ENCODE data around the gene FADS6. TPM values are rescaled to one million over a fixed set of nuclear protein-coding genes. Genes with fewer than 3 reads are reported as not detected.

Gene FADS6
- total RNA-seq, 4 donors from 2014 or later, result 0.22 TPM; not detected in 3

GRCh38 chr17:74923538-74924249 lies 30.3 kb upstream of the FADS6 start:
- TF ChIP-seq, protein P1, sequence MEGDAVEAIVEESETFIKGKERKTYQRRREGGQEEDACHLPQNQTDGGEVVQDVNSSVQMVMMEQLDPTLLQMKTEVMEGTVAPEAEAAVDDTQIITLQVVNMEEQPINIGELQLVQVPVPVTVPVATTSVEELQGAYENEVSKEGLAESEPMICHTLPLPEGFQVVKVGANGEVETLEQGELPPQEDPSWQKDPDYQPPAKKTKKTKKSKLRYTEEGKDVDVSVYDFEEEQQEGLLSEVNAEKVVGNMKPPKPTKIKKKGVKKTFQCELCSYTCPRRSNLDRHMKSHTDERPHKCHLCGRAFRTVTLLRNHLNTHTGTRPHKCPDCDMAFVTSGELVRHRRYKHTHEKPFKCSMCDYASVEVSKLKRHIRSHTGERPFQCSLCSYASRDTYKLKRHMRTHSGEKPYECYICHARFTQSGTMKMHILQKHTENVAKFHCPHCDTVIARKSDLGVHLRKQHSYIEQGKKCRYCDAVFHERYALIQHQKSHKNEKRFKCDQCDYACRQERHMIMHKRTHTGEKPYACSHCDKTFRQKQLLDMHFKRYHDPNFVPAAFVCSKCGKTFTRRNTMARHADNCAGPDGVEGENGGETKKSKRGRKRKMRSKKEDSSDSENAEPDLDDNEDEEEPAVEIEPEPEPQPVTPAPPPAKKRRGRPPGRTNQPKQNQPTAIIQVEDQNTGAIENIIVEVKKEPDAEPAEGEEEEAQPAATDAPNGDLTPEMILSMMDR (IDR thresholded peaks at IDR 0.05; ENCODE audit: low read depth), result no peak

DNA sequence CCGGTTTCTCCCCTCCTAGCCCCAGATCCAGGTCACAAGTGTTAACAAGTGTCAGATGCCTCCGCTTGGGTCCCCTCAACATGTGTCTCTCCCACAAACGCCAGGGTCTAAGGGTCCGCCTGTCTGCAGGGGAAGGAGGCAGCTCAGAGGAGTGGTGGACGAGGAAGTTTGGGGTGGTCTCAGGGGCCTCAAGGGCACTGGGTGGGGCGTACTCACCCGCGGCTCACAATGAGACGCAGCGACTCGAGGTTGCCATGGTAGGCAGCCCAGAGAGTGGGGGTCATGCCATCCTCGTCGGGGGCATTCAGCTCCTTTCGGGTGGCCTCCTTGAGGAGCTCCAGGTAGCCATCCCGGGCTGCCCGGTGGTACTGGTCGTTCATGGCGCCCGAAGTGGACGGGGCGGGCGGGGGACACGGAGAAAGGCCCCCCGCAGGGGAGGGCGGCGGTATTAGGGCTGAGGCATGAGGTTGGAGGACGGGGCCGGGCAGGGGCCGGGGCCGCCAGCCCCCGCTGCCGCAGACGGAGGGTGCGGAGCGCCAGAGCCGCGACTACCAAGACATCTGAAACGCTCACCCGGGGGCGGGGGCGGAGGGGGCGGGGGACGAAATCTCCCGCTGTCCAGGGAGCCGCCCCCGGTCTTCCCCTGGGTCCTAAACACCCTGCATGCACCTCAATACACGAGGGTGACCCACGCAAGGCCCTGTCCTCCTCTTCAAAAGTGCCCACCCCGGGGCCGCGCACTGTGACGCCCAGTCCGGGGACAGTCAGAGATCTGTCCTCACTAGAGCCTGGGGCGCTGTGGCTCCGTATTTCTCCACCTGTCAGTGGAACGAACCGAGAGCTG lies 29.5 kb upstream of the FADS6 start, which contains the start of gene USH1G:
TSS of gene USH1G (minus strand) at position 562 of the 844 bp plus-strand sequence. CDS start at position 380, 182 bp downstream.
- TF ChIP-seq, protein P1 (IDR thresholded peaks at IDR 0.05; ENCODE audit: low read depth), result no peak

DNA sequence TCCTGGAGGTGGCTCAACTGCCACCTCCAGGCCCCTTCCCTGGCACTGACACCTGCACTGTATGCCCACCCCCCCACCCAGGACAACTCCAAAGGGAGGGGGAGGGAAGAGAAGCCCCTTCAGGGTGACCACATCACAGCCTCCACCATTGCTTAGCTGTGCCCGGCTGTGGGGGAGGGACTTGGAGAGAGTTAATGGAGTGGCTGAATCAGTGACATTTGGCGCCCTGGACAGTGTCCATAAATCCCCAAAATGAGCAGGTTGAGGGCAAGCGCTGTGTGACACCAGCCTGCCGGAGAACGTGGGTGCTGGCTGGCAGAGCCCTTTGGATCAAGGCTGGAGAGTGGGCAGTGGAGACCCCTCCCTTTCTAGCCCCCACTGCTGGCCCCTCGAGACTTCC lies 28.7 kb upstream of the FADS6 start:
- TF ChIP-seq, protein P1 (IDR thresholded peaks at IDR 0.05; ENCODE audit: low read depth), result no peak

DNA sequence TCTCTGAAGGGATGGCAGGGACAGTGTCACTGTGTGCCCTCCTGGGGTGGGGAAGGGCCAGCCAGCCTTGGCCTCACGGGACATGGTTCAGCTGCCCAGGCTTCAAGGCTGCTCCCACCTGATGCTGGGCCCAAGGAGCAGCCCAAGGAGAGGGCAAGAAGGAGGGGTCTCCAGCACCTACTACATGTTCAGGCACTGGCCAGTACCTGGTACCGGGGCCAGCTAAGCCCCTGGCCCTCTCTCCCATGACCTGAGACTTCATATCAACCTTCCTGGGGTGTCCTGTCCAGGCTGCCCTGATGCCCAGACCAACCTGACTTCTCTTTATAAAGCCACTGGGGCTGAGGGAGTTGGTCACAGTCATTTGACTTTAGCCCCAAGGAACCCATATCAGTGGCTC lies 28.3 kb upstream of the FADS6 start:
- TF ChIP-seq, protein P1 (IDR thresholded peaks at IDR 0.05; ENCODE audit: low read depth), result no peak

DNA sequence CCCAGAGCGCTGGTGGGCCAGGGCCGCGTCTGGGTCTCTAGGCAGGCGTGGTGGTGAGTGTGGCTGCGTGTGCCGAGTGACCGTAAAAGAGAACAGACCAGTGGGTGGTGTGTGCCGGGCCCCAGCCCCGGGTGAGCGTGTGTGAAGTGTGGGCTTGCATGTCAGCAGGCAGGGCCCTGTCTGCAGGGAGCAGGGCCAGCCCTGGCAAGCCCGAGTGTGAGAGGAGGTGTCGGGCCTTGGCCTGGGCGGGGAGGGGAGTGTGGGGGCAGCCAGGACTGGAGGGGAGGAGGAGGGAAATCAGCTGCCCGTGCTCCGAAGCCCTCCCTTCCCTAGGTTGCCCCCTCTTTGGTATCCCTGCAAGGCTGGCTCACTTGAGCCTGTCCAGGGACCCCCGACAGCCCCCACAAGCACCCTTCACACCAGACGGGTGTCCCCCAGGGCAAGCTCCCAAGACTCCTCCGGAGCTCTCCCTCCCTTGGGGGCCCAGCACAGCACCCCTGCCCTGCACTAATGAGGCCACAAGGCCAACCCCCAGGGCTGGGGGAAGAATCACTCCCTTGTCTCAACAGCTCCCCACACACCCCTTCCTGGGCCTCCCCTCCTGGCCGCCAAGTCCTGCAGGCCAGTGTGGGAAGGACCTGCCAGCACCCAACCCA lies 27.7 kb upstream of the FADS6 start:
- TF ChIP-seq, protein P1 (IDR thresholded peaks at IDR 0.05; ENCODE audit: low read depth), result no peak

- TF ChIP-seq, protein P1 (IDR thresholded peaks at IDR 0.05; ENCODE audit: low read depth), result no peak
These were observed 27.2 kb upstream of the FADS6 start for GRCh38 chr17:74920642-74921025.

GRCh38 chr17:74920306-74920620 lies 26.8 kb upstream of the FADS6 start:
- TF ChIP-seq, protein P1 (IDR thresholded peaks at IDR 0.05; ENCODE audit: low read depth), result no peak

Measured in subcutaneous adipose tissue (tissue), 4 donors.